NCI-H2227 (cell line): ENCODE results near the gene SLC8A3.

Experiments used
- DNase-seq: peaks from one replicate; lab custom pipeline; 2025; ENCODE audit not compliant: unreplicated experiment; lab: John Stamatoyannopoulos, UW

Gene SLC8A3

DNA sequence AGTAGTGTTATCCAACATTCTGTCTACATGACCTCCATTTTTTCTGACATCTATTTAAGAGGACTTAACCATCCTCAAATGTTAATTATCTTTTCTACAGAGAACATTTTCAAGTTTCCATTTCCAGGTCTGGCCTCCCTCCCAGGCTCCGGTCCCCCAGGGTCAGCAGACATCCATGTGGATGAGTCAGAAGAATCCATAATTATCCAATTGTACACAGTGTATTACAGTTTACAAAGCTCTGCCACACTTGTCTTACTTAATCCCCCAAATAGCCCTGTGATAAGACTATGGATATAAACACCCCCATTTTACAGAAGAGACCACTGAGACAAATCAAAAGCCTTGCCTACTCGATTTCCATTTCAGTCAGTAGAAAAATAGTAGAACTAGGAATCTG lies 65.0 kb downstream of the SLC8A3 start:
- DNase-seq = no peak

DNA sequence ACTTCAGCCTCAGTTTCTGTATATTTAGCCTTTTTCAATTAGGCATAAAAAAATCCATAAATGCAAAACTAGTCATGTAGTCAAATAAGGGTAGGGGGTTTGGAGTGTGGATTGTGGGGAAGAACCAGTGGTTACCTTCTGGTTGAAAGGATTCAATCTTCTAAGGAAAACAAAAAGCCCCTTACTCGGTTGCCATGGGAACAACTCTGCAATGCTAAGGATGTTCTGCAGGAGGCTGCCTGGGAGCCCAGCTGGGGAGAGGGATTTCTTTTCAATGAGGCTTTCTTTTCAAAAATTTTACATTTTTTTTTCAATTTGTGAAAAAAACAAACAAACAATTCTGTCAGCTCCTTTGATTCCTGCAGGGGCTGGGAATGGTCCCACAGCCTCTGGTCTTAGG lies 67.2 kb downstream of the SLC8A3 start:
- peak; percentile 60 for DNase-seq

DNA sequence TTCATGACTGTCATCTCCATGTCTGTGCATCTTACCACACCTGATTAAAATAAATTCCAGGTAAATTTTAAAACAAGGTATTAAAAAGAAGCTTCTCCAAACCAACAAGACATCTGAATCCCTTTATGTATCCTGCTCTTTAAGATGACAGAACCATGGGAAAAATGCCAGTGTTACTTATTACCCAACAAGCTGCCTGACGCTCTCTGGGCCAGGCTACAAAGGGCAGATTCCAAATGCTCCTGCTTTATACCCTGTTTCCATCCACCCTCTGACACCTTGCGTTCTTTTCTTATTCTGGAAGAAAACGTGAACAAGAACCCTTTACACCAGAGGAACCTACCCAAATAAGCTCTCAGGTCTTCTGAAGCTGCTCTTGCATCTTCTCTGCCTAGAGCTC lies 70.7 kb downstream of the SLC8A3 start:
- DNase-seq = no peak

DNA sequence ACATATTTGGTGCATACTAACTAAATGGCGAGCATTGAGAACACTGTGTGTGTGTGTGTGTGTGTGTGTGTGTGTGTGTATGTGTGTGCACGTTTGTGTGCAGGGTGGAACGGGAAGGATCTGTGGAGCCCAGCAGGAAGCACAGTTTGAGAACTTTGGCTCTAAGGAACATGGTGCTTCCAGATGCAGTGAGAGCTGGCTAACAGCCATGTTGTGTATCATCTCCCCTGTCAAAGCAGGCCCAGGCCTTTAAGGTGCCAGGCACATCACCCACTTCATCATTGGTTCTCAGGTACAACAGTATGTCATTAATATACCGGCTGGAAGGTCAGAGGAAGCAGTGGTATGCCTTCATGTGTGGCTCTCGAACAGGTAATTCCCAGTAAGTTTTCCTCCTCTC lies 72.5 kb downstream of the SLC8A3 start:
- DNase-seq = no peak

DNA sequence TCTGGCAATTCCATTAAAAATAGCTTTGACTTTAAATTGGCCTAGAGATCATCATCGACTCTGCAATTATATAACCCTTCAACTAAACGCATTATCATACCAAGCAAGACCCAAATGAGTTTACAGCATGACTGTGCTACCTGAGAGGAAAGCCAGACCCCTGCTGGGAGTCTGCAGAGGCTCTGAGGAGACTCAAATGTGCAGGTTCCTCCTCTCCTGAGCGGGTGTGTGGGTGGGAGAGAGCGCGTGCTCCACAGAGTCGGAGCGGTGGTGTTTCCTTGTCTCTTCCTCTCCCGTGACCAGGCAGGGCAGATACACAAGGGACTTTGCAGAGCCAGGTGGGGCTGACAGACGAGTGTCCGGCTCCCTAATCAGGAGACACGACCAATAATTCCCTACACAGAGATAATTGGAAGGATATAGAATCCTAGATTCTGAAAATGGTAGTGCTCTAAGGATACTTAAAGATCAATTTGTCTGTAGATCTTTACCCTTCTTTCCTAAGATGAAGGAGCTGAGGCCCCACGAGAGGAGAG lies 74.1 kb downstream of the SLC8A3 start:
- DNase-seq = peak; percentile 63

DNA sequence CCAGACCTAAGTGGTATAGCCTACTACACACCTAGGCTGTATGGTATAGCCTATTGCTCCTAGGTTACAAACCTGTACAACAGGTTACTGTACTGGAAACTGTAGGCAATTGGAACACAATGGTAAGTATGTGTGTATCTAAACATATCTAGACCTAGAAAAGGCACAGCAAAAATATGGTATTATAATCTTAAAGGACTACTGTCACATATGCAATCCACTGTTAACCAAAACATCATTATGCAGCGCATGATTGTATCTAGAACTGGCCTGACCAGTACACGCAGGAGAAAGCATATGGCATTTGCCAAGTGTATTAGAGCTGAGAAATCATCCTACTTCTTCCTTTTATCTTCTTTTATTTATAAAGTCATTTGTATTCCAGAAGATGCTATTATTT lies 75.5 kb downstream of the SLC8A3 start:
- DNase-seq = no peak

DNA sequence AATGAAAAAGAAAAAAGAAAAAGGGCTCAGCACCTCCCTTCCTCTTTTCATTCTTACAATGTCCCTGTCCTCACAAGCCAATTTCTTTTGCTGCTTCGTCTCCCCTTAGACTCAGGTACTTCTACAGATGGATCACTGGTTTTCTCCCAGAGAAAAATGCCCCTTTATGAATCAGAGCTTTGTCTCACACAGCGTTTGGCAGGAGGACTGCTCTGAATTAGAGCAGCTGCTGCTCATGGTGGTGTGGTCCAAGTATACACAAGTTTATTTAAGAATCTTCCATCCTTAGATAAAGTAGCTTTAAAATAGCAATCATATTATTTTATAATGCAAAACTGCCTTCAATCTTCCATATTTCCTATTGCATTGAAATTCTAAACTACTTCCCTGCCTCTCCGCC lies 80.3 kb downstream of the SLC8A3 start:
- DNase-seq = no peak

DNA sequence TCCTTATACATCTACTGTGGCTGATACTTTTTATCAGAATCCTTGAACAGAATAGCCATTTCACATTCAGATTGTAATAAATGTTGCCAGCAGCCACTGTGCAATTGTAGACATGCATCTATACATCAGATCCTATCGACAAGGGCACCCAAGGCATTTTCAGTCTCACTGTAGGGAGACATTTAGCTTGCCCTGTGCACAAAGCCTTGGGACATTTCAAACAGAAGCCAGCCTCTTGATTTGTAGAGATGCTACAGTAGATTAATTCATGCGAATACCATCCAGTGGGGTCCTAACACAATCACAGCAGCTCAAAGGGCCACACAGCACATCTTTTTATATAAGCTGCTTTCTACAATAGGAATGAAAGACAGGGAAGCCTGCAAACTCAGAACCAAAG lies 81.4 kb downstream of the SLC8A3 start:
- DNase-seq = no peak

DNA sequence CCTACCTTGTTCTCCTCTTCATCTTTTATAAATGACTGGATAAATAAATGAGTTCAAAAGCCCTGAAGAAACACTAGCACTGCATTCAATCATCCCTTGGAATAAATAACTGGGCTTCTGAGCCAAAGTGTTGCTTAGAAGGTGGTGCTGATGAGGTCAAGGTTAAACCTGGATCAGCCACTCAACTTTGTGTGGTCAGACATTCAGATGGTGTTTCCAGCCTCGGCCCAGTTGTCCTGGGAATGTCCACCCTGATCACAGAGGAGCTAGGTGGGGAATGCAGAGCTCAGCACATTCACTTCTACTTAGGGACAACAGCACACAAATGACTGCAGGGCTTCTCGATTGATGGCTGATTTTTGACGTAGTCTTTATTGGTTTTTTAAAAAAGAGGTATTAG lies 88.7 kb downstream of the SLC8A3 start:
- DNase-seq = no peak

DNA sequence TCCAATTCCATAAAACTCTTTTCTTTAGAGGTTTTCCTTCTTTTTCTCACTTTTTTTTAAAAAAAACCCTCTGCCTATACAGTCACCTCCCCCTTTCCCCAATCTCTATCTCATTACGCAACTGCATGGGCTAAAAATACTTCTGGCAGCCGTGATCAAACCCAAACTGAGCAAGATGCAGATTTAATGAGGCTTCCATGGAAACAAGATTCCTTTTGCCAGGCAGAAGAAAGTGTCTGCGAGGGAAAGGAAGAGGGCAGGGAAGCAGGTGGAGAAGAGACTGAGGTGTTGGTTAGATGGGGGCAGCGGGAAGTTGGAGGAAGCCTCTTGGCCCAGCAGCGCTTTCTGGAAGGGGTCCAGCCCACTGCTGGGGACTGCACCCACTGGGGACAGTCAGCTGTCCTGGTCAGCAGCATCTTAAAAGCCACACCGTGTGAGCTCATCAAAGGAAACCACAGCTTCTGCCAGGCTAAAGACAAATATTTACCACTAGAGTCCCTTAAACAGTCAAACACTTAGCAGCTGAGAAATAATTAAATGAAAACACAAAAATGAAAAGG lies 90.4 kb downstream of the SLC8A3 start:
- no peak for DNase-seq

DNA sequence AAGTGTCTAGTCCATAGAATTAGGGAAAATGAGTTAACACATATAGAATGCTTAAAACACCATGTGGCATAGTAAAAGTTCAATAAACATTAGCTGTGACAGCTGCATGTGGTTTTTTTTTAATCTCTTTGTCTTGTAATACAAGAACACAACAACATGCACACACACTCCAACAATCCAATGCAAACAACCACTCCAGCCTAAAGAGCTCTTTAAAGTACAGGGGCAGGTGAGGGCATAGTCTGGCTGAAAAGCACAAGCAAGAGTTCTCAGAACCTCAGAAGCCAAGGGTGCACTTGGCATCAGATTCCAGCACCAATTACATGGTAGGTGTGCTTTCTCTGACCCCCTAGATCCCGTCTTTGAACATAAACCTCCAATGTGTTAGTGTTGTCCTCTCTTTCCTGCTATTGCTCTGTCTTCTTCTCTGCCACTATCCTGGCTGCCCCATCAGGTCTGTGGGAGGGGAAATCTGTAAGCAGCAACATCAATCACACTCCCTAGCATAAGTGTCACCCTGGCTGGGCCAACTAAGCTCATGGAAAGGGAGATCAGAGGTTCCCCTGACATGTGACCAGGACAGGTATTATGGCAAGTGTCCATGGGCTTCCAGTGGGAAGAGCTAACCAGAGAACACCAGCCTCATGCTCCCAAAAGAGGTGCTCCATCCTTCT lies 91.0 kb downstream of the SLC8A3 start:
- DNase-seq = no peak

DNA sequence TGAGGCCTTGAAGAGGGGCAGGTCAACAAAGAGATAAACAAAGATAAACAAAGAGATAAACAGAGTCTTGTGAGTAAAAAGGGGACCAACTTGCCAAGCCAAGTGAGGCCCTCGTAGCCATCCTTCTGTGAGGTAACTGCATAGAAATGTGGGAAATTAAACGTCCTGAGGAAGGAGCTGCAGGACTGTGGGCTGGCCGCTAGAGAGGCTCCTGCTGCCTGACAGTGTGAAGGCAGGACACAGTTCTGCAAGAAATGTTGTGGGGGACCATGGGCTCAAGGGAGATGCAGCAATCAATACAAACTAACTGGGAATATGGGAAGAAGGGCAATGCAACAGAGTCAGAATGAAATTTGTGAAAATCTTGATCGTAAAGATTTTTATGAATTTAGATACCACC lies 91.9 kb downstream of the SLC8A3 start:
- DNase-seq = peak; percentile 34

DNA sequence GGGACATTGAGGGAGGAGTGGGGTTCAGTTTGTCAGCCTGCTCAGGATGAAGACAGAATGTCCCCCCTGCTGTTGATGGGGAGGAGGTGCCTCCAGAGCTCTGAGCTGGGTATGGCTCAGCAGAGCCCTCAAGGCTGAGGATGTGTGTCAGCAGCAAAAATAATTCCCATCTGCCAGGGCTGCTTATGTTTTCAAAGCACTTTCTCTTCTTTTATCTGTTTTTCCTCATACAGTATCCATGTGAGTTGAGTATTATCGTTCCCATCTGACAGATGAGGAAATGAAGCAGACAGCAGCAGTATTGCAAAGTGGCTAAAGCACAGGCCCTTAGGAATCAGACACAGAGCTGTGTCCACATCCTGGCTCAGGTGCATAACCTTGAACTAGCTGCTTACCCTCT lies 94.1 kb downstream of the SLC8A3 start:
- no peak for DNase-seq

DNA sequence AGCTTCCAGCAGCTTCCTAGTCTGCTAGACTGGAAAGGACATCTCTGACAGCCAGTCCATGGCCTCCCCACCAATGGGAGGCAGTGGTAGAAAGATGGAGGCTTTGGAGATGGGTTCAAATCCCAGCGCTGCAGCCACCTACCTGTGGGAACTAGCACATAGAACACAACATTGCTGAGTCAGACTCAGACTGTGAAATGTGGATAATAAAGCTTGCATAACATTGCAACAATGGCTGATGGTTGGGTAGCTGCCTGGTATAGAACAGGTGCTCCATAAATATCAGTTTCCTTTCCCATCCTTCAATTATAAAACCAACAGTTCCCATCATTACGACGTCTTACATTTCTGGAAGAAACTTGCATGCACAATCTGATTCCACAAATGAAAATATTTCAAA lies 94.6 kb downstream of the SLC8A3 start:
- no peak for DNase-seq

DNA sequence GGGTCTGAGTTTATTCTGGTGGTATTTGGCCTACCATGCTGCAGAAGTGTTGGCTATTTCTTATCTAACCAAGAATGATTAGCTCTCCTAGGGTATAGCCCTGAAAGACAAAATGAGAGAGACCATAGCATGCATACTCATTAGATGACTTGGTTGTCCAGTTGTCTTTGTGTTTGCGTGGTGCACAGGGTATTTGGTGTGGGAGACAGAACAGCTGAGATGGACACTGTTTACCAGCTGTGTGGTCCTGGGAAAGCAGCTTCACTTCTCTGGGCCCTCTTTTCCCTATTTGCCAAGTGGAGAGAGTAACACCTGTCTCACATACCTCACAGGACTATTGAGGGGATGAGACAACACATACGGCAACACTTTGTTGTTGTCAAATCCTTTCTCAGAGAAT lies 95.6 kb downstream of the SLC8A3 start:
- no peak for DNase-seq

DNA sequence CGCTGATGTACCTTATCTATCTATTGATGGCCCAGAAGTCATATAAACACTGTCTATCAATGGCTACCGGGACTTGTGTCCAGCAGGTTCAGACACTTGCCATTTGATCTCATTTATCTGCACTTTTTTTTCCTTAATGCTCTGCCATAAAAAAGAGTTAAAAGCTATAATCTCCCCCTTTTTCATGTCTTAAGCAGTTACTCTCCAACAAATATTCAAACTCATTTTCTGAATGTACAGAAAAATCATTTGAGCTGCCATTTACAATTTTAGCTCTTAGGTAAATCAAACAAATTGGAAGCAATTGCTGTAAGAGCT lies 101.4 kb downstream of the SLC8A3 start:
- DNase-seq = no peak

DNA sequence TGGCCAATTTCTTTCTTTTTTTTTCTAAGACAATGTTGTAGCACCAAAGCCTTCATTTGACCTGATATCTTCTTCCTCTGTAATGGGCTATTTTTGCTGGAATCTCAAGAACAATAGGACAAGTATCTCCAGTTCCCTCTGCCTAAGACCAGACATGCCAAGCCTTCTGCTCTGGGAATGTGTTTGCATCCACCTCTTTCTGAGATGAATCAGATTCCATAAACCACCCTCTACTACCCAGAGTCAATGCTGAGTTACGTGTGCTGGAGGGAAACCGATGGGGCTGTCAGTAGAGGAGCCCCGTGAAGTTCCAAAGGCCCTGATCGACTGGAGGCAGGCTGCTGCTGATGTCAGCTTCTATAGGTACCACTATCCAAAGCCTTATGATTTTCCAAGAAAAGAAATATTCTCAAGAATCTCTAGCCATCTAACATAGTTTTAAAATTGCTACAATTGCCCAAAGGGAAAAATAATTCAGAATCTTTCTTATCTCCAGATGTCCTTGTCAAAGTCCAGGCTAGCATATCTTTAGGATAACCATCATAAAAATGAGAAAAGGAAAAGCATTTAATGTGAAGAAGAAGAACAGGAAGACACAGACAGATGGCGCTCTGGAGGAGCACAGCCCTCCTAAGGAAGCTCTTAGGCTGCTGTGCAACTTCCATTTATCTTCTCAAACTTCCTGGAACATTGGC lies 101.9 kb downstream of the SLC8A3 start:
- DNase-seq = peak; percentile 44

DNA sequence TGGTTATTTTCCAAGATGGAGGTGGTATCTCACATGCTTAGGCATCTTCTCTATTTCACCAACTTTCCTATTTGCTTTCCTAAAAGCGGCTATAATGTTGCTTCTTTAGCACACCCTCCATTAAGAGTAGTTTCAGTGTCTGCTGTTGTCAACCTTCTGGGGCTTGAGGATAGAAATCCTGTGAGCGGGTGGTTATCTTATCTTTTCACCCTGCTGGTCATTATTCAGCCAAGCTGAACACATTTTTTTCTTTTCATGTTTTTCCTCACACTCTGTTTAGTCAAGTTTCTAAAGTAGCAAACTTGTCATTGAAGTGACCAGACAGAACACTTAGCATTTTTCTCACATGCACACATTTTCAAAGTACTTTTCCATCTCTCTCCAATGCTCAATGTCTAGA lies 104.5 kb downstream of the SLC8A3 start:
- DNase-seq = no peak

DNA sequence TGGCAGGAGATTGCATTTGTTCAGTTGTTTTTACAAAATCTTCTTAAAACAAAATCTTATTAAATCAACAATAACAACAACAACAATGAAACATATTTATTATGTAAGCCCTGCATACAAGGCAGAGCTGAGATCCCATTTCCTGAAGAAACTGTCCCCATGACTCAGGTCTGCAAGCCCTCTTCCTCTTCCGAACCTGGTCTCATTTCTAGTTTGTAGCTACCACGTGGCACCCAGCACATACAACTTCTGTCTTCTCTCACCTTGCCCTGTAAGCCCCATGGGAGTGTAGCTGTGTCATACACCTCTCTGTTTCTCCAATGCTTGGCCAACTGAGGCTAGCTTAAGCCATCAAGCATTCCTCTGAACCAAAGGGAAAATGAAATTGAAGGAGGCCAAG lies 106.4 kb downstream of the SLC8A3 start:
- no peak for DNase-seq

DNA sequence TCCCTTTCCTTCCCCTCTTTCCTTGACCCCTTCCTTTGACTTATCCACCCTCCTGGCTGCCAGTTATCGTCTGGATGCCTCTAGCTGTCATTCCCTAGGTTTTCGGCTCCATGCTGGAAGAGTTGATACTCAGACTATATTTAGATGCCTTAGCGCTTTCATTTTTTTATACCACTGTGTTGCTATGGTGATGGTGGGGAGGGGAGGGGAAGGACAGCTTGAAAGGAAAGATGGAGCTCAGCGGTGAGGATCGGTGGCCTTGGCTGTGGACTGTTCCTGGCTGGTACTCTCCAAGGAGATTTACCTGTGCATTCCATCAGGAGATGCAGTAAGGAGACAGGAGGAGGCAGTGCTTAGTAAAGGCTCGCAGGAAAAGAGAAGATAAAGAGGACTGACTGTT lies 108.7 kb downstream of the SLC8A3 start:
- peak; percentile 75 for DNase-seq

DNA sequence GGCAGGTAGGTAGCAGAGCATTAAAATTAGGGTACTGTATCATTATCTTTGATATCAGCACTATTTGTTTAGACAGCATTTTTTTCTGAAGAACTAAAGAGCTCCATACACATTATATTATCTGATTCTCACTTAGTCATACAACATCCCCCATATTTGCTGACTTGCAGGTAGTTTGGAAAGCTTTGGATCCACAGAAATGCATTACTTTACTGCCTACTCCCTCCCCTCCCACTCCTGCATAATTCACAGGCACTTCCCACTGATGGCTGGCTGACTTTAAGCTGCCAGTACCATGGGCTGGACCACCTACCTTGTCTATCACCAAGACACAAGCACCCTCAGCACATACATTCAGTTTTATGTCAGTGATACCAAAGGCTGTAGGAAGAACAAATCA lies 110.4 kb downstream of the SLC8A3 start:
- no peak for DNase-seq

DNA sequence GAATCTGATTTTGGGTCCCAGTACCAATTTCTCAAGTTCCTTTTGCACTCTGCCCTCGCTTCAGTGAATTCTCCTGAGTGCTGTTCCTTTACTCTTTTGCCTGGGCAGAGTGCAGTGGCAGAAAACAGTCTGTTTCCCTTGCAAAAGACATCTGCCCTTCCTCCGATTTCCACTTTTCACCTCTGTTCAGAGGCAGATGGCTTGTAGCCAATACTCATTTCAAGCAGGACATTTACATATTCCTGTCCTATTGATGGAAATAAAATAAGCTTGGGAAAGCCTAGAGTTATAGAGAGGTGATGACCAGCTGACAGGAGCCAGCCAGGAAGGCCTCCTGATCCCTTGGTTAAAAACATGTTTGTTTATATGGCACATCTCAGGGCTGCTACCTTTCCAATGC lies 111.0 kb downstream of the SLC8A3 start:
- DNase-seq = no peak

DNA sequence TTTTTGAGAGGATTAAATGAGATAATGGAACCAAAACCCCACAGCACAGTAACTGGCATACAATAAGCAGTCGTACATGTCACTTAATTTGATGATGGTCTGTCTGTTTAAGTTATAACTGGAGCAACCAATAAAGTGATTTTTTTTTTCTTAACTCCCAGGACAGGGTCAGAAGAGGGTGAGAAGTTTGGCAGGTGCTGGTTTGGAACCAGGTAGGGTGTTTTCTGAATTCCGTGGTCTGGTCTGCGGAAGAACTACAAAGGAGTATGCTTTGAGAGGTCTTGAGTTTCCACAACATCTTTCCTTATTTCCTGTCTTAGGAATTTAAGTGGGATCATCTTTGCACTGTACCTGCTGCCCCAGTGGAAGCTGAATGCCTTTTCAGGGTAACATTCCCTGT lies 111.7 kb downstream of the SLC8A3 start:
- DNase-seq = no peak
